GM23338 (cell line): ENCODE results near the gene DHX29.

ENCODE experiments used
- POLR2AphosphoS5 ChIP-seq: IDR thresholded peaks from 2 replicates; pipeline ENCODE4 v1.6.1; 2016; ENCODE audit warnings: antibody characterized with exemption, low read depth
- TF ChIP-seq, protein P1 (sequence below), 2 experiments: fragments of 200-600 bp in 1 of 2; sonication (generic) in 1 of 2; conservative IDR thresholded peaks; 2 replicates each; pipeline versions ENCODE4 v1.5.1 to v1.6.1; 2016 to 2017; ENCODE audit warnings: antibody characterized with exemption in 2 of 2, low read depth in 2 of 2, mild to moderate bottlenecking in 2 of 2, moderate library complexity in 1 of 2

DNA sequence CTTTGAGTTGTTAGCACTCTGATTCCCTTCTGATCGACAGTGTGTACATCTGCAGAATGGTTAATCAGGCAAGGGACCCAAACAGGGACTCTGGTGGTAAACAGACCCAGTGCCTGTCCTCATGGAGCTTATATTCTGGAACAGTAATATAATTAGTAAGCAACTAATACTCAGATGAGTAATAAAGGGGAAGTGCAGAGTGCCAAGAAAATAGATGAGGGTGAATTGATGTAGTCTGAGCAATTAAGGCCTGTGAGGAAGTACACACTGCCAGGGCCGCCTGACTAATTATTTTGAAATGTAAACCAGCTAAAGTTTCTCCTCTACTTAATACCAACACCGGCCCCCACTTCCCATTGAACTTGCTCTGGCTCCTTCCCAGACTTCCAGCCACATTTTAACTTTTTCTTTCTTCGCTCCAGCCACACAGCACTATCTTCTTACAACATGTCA lies 4.2 kb downstream of the DHX29 start:
- TF ChIP-seq POLR2AphosphoS5 = no peak
- TF ChIP-seq, protein P1, sequence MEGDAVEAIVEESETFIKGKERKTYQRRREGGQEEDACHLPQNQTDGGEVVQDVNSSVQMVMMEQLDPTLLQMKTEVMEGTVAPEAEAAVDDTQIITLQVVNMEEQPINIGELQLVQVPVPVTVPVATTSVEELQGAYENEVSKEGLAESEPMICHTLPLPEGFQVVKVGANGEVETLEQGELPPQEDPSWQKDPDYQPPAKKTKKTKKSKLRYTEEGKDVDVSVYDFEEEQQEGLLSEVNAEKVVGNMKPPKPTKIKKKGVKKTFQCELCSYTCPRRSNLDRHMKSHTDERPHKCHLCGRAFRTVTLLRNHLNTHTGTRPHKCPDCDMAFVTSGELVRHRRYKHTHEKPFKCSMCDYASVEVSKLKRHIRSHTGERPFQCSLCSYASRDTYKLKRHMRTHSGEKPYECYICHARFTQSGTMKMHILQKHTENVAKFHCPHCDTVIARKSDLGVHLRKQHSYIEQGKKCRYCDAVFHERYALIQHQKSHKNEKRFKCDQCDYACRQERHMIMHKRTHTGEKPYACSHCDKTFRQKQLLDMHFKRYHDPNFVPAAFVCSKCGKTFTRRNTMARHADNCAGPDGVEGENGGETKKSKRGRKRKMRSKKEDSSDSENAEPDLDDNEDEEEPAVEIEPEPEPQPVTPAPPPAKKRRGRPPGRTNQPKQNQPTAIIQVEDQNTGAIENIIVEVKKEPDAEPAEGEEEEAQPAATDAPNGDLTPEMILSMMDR (conservative IDR thresholded peaks at IDR 0.05; ENCODE audit: low read depth in 2 of 2) = no peak
